ENCODE results near the gene OSBPL2. TPM values are rescaled to one million over a fixed set of nuclear protein-coding genes. Genes with fewer than 3 reads are reported as not detected.

Gene OSBPL2
- total and polyA plus RNA-seq, 9 of the 15 experiments (the other 6 are each of a cell fraction or from before 2014, with no cell fraction given), result 2.5 to 25.6 (median 14.1) TPM

GRCh38 chr20:62309947-62310756 lies 71.8 kb downstream of the OSBPL2 start (continued):
- TF ChIP-seq, protein P1, sequence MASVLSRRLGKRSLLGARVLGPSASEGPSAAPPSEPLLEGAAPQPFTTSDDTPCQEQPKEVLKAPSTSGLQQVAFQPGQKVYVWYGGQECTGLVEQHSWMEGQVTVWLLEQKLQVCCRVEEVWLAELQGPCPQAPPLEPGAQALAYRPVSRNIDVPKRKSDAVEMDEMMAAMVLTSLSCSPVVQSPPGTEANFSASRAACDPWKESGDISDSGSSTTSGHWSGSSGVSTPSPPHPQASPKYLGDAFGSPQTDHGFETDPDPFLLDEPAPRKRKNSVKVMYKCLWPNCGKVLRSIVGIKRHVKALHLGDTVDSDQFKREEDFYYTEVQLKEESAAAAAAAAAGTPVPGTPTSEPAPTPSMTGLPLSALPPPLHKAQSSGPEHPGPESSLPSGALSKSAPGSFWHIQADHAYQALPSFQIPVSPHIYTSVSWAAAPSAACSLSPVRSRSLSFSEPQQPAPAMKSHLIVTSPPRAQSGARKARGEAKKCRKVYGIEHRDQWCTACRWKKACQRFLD (CRISPR knock-in tag; IDR thresholded peaks at IDR 0.05), result no peak
- peak; percentile 23 for TF ChIP-seq RBM22 (IDR thresholded peaks at IDR 0.05; ENCODE audit: low read depth, low read length, poor library complexity, severe bottlenecking)
- TF ChIP-seq, protein P2, sequence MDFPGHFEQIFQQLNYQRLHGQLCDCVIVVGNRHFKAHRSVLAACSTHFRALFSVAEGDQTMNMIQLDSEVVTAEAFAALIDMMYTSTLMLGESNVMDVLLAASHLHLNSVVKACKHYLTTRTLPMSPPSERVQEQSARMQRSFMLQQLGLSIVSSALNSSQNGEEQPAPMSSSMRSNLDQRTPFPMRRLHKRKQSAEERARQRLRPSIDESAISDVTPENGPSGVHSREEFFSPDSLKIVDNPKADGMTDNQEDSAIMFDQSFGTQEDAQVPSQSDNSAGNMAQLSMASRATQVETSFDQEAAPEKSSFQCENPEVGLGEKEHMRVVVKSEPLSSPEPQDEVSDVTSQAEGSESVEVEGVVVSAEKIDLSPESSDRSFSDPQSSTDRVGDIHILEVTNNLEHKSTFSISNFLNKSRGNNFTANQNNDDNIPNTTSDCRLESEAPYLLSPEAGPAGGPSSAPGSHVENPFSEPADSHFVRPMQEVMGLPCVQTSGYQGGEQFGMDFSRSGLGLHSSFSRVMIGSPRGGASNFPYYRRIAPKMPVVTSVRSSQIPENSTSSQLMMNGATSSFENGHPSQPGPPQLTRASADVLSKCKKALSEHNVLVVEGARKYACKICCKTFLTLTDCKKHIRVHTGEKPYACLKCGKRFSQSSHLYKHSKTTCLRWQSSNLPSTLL (IDR thresholded peaks at IDR 0.05), result no peak
- no peak for TF ChIP-seq MTF1 (CRISPR knock-in tag; IDR thresholded peaks at IDR 0.05; ENCODE audit: borderline replicate concordance)
- TF ChIP-seq, protein P3, sequence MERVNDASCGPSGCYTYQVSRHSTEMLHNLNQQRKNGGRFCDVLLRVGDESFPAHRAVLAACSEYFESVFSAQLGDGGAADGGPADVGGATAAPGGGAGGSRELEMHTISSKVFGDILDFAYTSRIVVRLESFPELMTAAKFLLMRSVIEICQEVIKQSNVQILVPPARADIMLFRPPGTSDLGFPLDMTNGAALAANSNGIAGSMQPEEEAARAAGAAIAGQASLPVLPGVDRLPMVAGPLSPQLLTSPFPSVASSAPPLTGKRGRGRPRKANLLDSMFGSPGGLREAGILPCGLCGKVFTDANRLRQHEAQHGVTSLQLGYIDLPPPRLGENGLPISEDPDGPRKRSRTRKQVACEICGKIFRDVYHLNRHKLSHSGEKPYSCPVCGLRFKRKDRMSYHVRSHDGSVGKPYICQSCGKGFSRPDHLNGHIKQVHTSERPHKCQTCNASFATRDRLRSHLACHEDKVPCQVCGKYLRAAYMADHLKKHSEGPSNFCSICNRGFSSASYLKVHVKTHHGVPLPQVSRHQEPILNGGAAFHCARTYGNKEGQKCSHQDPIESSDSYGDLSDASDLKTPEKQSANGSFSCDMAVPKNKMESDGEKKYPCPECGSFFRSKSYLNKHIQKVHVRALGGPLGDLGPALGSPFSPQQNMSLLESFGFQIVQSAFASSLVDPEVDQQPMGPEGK (CRISPR knock-in tag; IDR thresholded peaks at IDR 0.05; ENCODE audit: borderline replicate concordance), result no peak
- TF ChIP-seq, protein P4, sequence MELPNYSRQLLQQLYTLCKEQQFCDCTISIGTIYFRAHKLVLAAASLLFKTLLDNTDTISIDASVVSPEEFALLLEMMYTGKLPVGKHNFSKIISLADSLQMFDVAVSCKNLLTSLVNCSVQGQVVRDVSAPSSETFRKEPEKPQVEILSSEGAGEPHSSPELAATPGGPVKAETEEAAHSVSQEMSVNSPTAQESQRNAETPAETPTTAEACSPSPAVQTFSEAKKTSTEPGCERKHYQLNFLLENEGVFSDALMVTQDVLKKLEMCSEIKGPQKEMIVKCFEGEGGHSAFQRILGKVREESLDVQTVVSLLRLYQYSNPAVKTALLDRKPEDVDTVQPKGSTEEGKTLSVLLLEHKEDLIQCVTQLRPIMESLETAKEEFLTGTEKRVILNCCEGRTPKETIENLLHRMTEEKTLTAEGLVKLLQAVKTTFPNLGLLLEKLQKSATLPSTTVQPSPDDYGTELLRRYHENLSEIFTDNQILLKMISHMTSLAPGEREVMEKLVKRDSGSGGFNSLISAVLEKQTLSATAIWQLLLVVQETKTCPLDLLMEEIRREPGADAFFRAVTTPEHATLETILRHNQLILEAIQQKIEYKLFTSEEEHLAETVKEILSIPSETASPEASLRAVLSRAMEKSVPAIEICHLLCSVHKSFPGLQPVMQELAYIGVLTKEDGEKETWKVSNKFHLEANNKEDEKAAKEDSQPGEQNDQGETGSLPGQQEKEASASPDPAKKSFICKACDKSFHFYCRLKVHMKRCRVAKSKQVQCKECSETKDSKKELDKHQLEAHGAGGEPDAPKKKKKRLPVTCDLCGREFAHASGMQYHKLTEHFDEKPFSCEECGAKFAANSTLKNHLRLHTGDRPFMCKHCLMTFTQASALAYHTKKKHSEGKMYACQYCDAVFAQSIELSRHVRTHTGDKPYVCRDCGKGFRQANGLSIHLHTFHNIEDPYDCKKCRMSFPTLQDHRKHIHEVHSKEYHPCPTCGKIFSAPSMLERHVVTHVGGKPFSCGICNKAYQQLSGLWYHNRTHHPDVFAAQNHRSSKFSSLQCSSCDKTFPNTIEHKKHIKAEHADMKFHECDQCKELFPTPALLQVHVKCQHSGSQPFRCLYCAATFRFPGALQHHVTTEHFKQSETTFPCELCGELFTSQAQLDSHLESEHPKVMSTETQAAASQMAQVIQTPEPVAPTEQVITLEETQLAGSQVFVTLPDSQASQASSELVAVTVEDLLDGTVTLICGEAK (IDR thresholded peaks at IDR 0.05), result no peak
- TF ChIP-seq, protein P4 (CRISPR knock-in tag; IDR thresholded peaks at IDR 0.05), result no peak
- no peak for TF ChIP-seq ZNF133 (CRISPR knock-in tag; IDR thresholded peaks at IDR 0.05)

All from K562 (cell line).